GM21737 (cell line): ENCODE data around the gene TMEM218.

Experiments
- ATAC-seq: cut with Tn5 transposase; IDR thresholded peaks from one replicate; pipeline ENCODE4 v1.9.1; 2021; ENCODE audit warnings: mild to moderate bottlenecking, moderate library complexity; ENCODE audit not compliant: unreplicated experiment

Gene TMEM218

DNA sequence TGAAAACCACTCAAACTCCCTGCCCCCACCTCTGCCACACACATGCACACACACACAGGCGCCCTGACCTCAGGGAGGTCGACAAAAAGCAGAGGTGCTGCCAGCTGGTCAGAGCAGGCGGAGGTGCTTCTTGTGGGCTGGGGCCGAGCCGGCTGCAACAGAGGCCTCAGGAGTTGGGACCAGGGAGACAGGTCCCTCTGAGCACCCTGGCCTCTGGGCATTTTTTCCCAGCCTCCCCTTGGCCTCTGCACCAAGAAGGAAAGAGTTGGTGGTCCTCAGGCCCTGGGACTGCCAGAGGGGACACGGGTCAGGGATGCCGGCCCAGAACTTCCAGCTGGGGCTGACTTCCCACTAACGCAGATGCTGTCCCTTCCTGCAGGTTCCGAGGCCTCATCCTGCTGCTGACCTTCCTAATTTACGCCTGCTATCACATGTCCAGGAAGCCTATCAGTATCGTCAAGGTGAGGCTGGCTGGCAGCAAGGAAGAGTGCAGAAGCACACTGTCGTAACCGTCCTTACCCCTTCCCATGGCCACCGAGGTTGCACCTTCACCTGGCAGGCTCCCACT is 35.0 kb downstream of the TMEM218 start:
- no peak for ATAC-seq

GRCh38 chr11:125075900-125076317 is 35.5 kb downstream of the TMEM218 start:
- ATAC-seq, result no peak

DNA sequence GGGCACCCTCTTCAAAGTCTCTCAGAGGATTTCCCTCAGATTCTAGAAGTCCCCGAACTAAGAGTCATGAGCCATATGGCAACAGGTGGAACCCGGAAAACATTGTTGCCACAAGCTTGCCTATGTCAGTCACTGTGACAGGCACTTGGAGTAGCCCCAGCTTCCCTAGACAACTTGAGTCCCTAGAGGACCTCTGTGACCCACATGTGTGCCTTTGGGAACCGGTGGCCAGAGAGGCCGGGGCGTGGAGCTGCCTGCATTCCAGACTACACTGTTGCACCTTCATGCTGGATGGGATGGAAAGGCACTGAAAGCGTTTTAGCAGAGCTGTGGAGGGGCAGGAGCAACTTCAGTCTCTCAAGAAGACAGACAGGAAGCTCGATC is 36.2 kb downstream of the TMEM218 start:
- ATAC-seq, result no peak

DNA sequence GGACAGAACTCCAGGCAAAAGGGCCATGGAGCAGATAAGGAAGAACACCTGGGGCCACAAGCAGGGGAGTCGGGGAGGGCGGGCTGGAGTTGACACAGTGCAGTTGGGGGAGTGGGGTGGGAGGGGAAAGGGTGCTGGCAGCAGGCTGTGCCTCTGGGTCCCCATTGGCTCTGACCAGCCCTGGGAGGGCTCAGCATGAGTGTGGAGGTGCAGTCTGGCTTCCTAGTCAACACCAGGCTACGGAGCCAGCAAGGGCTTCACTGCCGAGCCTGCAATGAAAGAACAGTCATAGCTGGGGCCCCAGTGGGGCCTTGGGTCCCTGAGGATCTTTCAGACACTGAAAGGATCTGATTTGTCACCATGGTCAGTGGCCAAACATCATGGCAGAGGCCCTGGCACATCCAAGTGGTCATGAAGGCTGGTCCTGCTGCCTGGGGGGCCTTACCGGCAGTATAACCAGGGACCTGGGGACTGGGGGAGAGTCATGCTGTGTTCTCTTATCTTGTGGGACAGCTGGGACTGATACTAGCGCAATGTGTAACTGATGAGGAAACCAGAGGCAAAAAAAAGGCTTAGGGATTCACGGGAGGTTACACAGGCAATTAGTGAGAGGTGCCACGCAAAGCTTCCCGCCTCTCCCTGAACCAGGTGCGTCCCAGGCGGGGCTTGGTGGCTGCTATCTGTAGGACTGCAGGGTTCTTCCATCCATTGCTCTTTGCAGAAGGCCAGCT is 36.8 kb downstream of the TMEM218 start:
- no peak for ATAC-seq

DNA sequence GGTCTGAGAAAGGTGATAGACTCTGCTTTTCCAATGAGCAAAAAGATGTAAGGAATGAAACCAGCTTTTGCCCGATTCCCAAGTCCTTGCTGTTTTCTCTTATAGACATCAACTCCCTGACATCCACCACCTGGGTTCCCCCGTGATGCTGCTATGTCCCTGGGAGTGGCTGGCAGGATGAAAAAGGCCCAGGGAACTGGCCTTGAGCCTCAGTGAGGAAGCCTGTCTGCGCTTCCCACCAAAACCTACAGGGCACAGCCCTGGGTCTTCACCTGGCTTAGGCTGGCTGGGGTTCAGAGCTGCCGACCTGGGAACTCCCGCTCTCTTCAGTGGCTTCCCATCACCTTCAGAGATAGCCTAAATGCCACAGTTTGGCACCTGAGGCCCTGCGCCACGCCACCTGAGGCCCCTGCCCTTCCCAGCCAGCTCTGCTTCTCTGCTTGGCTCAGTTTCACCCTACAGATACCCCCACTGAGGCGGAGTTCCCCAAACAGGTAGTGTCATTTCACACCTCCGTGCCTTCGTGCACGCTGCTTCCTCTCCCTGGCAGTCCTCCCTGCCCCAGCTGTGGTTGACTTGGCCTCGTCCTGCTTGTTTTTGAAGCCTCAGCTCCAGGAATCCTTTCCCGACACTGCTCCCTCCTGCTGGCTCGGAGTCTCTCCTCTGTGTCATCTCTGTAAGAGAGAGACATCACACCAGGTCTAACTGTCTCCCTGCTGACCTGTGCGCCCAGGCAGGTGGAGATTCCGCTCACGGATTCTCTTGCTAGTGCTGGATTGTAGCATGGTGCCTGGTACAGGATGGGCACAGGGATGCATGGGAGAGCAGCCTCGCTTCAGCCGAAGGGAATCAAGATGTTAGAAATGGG is 37.6 kb downstream of the TMEM218 start:
- ATAC-seq, result no peak

DNA sequence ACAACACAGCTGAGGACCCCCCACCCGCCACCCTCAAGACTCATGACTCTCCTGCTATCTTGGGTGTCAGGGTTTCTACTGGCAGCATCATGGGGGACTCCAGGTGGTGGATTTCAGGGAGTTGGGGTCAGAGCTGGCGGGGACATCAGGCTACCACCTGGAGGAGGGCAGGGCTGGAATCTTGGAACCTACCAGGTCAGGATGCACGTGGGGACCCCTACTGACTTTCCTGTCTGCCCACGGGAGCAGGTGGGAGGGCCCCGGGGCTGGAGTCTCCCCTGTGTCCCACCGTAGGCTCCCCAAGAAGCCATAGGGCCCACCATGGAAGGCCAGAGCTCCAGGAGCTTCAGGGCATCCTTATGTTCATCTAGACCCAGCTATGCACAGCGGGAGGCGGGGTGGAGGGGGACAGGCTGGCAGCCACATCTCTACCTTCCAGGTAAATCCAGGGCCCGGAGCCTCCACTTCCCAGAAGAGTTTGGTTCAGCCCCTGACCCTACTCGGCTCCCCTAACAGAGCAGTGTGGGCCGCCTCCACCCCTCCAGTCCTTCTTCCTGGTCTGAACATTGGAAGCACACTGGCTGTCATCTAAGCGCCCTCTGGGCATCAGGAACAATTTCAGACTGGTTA is 38.4 kb downstream of the TMEM218 start:
- ATAC-seq, result no peak

DNA sequence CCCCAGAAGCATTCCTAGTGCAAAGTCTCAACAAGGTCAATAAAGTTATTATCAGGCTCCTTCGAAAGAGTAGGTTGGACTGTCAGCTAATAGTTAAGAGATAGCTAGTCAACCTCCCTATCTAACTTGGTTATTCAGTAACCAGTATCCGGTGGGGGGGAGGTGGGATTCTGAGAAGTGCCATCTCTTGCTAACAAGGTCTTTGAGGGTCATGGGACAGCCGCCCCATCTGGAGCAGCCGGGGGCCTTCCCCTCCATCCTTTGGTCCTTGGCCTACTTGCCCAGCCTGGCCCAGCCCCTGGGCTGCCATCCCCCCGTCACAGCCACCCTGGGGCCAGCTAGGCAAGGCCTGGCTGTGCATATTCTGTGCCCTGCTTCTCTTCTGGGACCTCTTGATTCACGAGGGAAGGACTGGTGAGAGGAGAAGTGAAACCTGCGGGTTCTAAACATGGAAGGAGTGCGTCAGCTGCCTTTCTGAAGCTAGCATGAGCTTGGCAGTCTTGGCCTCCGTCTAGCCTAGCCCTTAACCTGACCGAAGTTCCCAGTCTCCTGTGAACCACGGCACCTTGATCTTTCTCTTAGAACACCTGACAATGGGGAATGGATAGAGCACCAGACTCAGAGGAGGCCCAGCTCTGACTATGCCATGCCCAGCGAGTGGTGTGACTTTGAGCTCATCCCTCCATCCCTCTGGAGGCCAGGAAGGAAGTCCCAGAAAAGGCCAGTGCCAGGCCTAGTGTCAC is 39.0 kb downstream of the TMEM218 start:
- ATAC-seq, result peak; percentile 81

DNA sequence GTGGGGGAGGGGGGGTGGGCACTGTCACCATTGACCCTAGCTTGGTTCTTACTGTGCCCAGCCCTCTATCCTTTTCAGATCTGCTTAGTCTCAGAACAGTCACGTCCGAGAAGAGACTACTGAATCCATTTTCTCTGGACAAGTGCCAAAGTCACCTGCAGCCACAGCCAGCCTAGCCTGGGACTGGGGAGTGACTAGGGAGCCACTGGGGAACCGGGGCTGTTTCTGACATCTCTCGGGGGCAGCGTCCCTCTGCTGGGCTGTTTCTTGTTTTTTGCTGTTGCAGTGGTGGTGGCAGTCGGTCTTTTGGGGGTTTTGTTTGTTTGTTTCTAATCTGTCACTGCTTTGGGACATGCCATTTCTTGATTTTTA is 39.6 kb downstream of the TMEM218 start:
- ATAC-seq, result no peak

GRCh38 chr11:125071435-125071834 is 40.0 kb downstream of the TMEM218 start:
- no peak for ATAC-seq

- ATAC-seq, result peak; percentile 64
Measured at GRCh38 chr11:125070699-125071254, 40.6 kb downstream of the TMEM218 start.

DNA sequence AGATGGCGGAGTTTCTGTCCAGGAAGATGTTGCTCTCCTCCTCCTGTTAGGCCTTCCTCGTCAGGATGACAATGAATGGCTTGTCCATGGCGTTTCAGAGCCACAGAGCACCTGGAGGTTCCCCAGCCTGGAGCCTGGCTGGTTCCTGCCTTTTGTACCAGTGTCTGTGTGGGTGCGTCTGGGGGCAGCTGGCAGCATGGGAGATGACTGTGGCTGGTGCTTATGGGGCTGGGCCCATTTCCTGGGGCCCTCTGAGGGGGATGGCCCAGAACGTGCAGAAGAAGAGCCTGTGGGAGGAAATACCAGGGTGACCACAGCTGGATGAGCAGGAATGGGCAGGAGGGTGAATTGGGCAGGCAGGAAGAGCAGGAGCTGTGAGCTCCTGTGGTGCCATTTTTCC is 41.6 kb downstream of the TMEM218 start:
- ATAC-seq, result no peak

DNA sequence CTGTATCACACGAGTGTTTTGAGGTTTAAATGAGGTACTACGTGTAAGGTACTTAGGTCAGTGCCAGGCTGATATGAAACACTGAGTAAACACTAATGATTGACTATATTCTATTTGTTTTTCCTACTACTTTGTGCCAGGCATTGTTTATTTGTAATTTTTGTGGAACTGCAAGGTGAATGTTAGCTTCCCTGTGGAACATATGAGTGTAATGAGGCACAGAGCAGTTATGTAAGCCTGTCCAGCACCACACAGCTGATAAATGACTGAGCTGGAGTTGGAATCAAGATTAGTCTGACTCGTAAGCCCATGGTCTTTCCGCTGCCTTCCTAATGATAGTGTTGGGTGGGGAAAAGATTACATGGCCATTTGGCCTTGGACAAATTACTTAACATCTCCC is 42.4 kb downstream of the TMEM218 start:
- no peak for ATAC-seq

GRCh38 chr11:125068368-125068767 is 43.1 kb downstream of the TMEM218 start:
- ATAC-seq, result no peak

DNA sequence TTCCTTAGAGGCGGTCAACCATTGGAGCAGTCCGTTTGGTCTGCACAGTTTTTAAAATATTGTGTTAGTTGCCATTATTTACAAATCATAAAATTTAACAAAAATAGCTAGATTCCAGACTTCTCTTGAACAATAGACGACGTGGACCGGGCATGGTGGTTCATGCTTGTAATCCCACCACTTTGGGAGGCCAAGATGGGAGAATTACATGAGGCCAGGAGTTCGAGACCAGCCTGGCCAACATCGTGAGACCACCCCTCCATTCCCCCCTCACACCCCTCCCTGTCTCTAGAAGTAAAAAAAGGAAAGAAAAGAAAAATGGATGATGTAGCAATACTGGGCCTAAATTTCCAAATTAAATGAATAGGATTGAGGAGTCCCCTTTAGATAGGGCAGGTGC is 47.4 kb downstream of the TMEM218 start:
- no peak for ATAC-seq

DNA sequence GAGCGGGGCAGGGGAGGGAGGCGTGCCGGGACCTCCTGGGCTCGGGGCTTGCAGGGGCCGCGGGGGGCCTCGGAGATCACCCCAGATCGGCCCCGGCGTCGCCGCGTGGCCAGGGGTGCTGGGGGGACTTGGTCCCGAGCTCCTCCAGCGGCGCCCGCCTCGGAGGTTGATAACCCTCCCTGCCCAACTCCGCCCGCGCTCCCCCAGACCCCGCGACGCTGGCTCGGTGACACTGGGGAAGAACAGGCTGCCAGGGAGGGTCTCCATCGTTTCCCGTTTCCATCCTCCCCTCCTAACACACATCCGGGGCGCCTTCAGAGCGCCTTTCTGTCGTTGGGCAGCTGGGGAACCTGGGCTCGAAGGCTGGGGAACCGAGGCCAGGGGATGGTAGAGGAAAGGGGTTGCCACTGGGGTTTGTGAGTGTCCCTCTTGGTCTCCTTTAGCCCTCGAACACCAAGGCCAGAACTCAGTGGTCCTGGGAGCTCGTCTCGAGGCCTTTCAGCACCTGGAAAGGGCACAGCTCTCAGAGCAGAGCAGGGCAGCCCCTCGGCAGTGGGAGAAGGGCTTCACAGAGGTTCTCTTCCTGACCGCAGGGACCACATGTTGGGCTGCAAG is 47.9 kb downstream of the TMEM218 start:
- ATAC-seq, result peak; percentile 10

DNA sequence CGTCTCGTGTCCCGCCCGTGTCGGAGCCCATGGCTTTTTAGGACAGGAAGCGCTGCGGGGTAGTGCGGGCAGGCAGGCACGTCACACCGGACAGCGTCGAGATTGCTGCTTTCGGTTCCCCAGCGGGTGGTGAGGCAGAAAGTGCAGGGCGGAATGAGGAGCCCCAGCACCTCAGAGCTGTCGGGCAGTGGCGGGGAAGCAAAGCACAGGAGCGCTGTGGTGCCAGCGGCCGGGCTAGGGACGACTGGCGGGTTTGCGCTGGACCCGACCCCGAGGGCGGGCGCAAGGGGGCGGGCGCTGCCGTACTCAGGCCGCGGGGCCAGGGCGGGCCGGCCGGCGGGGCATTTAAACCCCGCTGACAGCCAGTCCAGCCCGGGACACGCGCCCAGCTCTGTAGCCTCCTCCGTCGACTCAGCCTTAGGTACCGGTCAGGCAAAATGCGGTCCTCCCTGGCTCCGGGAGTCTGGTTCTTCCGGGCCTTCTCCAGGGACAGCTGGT is 48.4 kb downstream of the TMEM218 start, which contains the start of gene SLC37A2:
SLC37A2 (plus strand) TSS at position 375 of the 498 bp plus-strand sequence; CDS start at position 438, 63 bp downstream.
- peak; percentile 95 for ATAC-seq

- peak; percentile 7 for ATAC-seq
Measured at GRCh38 chr11:125062218-125062930, 49.1 kb downstream of the TMEM218 start.

DNA sequence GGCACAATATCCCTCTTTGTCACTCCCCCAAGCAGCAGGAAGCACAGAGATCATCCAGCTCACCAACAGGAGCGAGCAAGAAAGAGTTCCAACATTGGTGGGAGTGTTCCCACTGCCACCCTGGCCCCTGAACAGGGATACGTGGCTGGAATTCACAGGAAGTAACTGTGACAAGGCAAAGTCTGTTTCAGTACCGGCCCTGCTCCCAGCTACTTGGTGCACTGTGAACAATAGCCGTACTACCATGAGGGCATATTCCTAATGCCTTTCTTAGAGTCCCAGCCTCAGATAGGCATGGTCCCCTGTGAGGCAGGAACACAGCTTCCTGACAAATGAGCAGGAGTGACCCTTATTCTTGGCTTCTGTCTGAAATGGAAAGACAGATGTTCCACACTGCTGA is 50.1 kb downstream of the TMEM218 start:
- no peak for ATAC-seq

DNA sequence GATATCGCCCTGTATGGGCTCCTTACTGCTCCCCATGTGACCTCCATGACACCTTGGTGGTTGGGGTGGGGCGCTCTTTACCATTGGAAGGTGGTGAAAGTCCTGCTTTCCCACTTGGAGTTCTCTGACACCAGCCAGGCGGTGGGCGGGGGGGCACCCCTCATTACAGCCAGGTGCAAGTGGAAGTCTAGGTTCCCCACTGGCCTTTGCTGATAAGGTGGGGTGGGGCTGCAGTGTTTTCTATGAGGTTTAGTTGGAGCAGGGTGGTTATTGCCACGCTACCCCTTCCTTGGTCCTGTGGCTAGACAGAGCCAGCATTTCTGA is 53.8 kb downstream of the TMEM218 start:
- no peak for ATAC-seq
